CD4-positive, alpha-beta T cell treated with Interferon gamma for 1 hour (primary cell): ENCODE measurements around the gene AGAP1.

Experiments used
- DNase-seq: peaks from one replicate; pipeline ENCODE4 v3.0.0-alpha.2; 2020

AGAP1 gene

GRCh38 chr2:235511187-235511661, 17.4 kb downstream of the AGAP1 start:
- no peak for DNase-seq

- no peak for DNase-seq
These were observed 18.2 kb downstream of the AGAP1 start for GRCh38 chr2:235511751-235512698.

GRCh38 chr2:235512699-235513053, 18.8 kb downstream of the AGAP1 start:
- DNase-seq, result no peak

- no peak for DNase-seq
These were observed 20.3 kb downstream of the AGAP1 start for GRCh38 chr2:235513984-235514626.

GRCh38 chr2:235514627-235515363, 21.0 kb downstream of the AGAP1 start:
- DNase-seq, result no peak

GRCh38 chr2:235515364-235515742, 21.5 kb downstream of the AGAP1 start:
- no peak for DNase-seq

DNA sequence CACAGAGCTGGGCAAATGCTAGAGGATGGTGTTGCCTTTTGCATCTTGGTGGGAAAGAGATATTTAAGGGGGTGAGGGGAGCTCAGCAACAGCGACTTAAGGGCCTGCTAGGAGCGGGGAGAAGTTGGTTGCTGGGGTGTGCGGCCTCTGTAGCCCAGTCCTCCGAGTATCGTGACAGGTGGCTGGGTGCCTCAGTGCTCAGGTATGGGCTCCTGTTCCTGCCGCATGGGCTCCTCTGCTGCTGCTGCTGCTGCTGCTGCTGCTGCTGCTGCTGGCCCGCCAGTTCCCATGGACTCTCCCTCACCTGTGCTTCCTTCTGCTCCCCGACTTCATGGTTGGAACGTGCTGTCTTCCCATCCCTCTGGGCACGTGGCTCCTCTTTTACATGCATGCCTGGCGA, 22.0 kb downstream of the AGAP1 start:
- no peak for DNase-seq

DNA sequence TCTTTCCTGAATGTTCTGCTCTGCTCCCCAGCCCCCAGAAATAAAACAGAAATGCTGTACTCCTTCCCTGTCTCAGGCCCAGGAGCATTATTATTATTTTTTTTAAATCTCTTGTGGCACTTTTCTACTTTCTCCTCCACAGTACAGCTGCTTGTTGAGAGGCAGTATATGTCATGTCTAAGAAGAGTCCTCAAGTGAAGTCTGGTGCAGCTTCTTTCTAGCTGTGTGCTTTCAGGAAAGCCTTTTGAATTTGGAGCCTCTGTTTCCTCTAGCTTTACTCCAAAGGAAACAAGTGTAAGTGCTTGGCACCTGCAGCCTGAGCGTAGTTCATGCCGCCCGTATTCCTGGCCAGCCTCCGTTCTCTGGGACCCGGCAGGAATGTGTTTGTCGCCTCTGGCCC, 22.4 kb downstream of the AGAP1 start:
- DNase-seq, result no peak

DNA sequence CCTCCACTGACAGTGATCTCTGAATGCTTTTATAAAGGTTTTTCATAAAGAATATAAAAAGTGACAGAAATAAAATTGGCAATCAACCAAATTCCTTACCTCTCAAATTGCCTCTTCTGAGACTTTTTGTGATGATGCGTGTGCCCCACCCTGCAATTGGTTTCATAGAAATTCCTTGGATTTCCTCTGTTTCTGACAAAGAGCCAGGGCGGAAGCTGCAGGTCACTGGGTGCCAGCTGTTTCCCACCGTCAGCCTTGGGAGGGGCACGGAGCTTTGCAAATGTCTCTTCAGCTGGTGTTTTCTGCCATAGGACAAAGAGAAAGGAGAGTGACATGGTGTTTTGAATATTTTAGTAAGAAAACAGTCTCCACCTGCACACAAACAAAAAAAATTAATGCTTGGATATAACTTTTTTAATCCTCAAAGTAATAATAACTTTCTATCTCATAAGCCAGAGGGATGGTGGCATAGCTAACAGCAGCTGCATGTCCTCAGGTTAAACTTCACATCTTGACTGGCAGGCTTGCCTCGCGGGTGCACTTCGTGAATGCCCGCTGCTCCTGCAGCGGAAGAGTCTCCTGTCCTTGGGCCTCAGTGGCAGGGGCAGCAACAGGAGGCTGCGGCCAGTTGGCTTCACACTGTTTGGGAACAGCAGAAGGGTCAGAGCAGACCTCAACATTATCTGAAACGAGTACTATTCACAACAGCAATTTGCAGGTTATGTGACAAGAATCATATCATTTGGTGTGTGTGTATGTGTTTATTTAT, 24.7 kb downstream of the AGAP1 start:
- no peak for DNase-seq

- DNase-seq, result no peak
These were observed 26.9 kb downstream of the AGAP1 start for GRCh38 chr2:235520787-235521186.

DNA sequence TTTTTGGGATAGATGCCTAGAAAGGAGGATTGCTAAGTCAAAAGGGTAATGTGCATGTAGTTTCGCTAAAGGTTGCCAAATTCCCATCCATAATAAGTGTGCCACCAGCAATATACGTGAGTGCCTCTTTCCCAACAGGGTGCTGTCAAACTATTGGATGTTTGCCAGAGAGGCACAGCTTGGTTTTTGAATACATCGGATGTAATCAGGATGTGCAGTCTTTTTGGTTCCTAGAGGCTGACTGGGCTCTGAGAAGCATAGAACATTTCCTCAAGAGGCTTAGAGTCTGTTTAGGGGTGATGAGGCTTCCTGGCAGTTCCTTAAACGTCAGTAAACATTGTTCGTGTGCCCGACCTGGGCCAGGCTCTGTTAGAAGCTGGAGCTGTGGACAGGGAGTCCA, 28.0 kb downstream of the AGAP1 start:
- DNase-seq, result no peak

- no peak for DNase-seq
These were observed 29.2 kb downstream of the AGAP1 start for GRCh38 chr2:235523021-235523420.

GRCh38 chr2:235523486-235524150, 29.8 kb downstream of the AGAP1 start:
- DNase-seq, result no peak

GRCh38 chr2:235526166-235526565, 32.3 kb downstream of the AGAP1 start:
- DNase-seq, result no peak

- no peak for DNase-seq
These were observed 34.1 kb downstream of the AGAP1 start for GRCh38 chr2:235527806-235528469.

GRCh38 chr2:235529621-235530020, 35.8 kb downstream of the AGAP1 start:
- no peak for DNase-seq

GRCh38 chr2:235530735-235531134, 36.9 kb downstream of the AGAP1 start:
- DNase-seq, result no peak

- no peak for DNase-seq
These were observed 38.5 kb downstream of the AGAP1 start for GRCh38 chr2:235532307-235532706.

GRCh38 chr2:235533198-235533597, 39.4 kb downstream of the AGAP1 start:
- DNase-seq, result no peak

DNA sequence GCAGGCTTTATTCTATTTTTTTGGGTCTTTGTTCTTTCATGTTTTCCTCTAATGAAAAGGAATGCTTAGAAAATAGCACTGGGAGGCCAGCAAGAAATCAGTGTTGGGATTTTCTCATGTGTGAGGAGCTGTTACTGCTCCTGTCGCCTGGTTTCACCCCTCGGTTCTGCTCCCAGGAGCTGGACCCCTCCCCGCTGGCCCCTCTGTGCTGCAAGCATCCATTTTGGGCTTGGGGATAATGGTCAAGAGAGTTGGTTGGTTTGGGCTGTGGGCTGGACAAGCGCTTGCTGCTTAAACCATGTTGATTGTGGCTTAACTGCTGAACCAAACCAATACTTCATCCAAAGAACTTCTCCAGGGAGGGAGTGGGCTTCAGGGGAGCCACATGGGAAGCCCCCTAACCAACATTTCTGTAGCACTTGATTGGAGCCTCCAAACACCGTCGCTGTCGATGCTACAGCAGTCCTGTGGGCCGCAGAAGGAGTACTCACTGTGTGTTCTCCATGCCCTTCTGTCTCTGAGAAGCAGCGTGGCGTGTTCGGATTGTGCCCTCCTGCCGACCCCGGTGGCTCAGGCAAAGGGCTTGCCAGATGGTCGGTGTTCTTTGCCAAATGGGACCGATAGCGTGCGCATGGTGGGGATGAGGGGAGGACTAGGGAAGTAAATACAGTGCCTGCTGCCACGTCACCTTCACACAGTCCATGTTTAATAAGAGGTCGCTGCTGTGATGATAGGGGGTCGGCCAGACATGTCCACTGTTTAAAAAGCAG, 40.0 kb downstream of the AGAP1 start:
- no peak for DNase-seq
